Kidney (tissue), 22 donors: Measurements from ENCODE around the gene C4orf36. TPM values are rescaled to one million over a fixed set of nuclear protein-coding genes. Genes with fewer than 3 reads are reported as not detected.
A peak's percentile ranks its signal among the peaks of the same experiment; 100 is the strongest.

ENCODE experiments used
- DNase-seq, 5 donors: peaks; one replicate each; pipeline ENCODE4 v3.0.0-alpha.2; 2013 to 2020
- FAIRE-seq: peaks from 2 replicates; lab custom pipeline; 2012; peaks lifted over from hg19 to GRCh38; lab: Jason Lieb, UNC
- H3K27ac ChIP-seq, 2 donors: one replicate each; pipeline ENCODE4 v1.7.0; 2013; ENCODE audit warnings: low read depth in 2 of 2, low read length in 2 of 2, inconsistent platforms in 1 of 2
- H3K27me3 ChIP-seq: one replicate; pipeline ENCODE4 v1.7.1; 2013; ENCODE audit warnings: low read length, inconsistent platforms; ENCODE audit not compliant: control insufficient read depth, insufficient read depth
- H3K36me3 ChIP-seq, 3 donors: one replicate each; pipeline versions ENCODE4 v1.7.0 to v1.7.1; 2013; ENCODE audit warnings: low read length in 3 of 3, control low read depth in 1 of 3, inconsistent platforms in 1 of 3; ENCODE audit not compliant: insufficient read depth in 3 of 3, control insufficient read depth in 2 of 3
- H3K4me1 ChIP-seq, 3 donors: one replicate each; pipeline versions ENCODE4 v1.7.0 to v1.7.1; 2013; ENCODE audit warnings: low read length in 3 of 3, inconsistent platforms in 1 of 3, low read depth in 1 of 3; ENCODE audit not compliant: control insufficient read depth in 2 of 3, insufficient read depth in 2 of 3
- H3K4me3 ChIP-seq, 3 donors: one replicate each; pipeline versions ENCODE4 v1.7.0 to v1.8.1; 2013; ENCODE audit warnings: low read length in 3 of 3, control low read depth in 1 of 3, inconsistent platforms in 1 of 3
- H3K9ac ChIP-seq, 3 donors: one replicate each; pipeline versions ENCODE4 v1.7.0 to v1.7.1; 2013; ENCODE audit warnings: low read length in 3 of 3, control low read depth in 1 of 3, inconsistent platforms in 1 of 3
- H3K9me3 ChIP-seq, 3 donors: one replicate each; pipeline versions ENCODE4 v1.7.0 to v1.7.1; 2013; ENCODE audit warnings: low read length in 3 of 3, control low read depth in 1 of 3, inconsistent platforms in 1 of 3; ENCODE audit not compliant: control insufficient read depth in 2 of 3, insufficient read depth in 1 of 3
- CTCF ChIP-seq: IDR thresholded peaks from 3 replicates; pipeline ENCODE4 v1.5.1; 2012; ENCODE audit warnings: mild to moderate bottlenecking, moderate library complexity, borderline replicate concordance; ENCODE audit not compliant: insufficient read depth; ENCODE audit errors: extremely low read depth
- intact Hi-C: fragments of 100-400 bp; cut with DNase I; formaldehyde crosslinking; loops from one replicate; pipeline ENCODE4 v1.11.1; 2022
- long read RNA-seq, 10 donors: library from polyadenylated mRNA in 1 of 10; unstranded in 1 of 10; transcript quantifications; one replicate each; pipeline ENCODE4 v2.0.0 and lab custom pipeline, GENCODE V29; 2021 to 2026
- polyA plus RNA-seq: library from polyadenylated mRNA; stranded (reverse); fragments of 350-450 nt; fragmentation: Illumina TruSeq; extraction: RNeasy Lipid Tissue Mini Kit (QIAGEN cat#74804); gene quantifications from one replicate; pipeline ENCODE4 v1.2.3, GENCODE V29; 2014; ENCODE audit warnings: low read depth, low replicate concordance; ENCODE audit not compliant: insufficient read depth
- total RNA-seq: library from RNA; stranded (reverse); fragmentation: NEBNext Ultra II Directional; extraction: Animal tissue kit (Norgen Biotek cat#: 25700); gene quantifications from one replicate; pipeline ENCODE4 v1.2.1, GENCODE V29; 2021
- donor health status: control.
- donor health status: control.
- donor health status: control.
- donor health status: control.
- donor health status: control.
- donor health status: DM: yes; HTN: yes; CAD: no.
- donor health status: Normal renal cell carcinoma (clear cell type).

Gene C4orf36
- total RNA-seq (2.0 TPM), polyA plus RNA-seq (not detected)
- long read RNA-seq, donor 1, partial matches to known transcripts, result 0 of 1 reads
- long read RNA-seq, donor 1, other reads (novel, unspliced or antisense), result 0 of 1 reads
- long read RNA-seq, donor 2, partial matches to known transcripts, result 0 of 1 reads
- long read RNA-seq, donor 2, other reads (novel, unspliced or antisense), result 0 of 1 reads
- long read RNA-seq, donor 3, result 0 reads
- long read RNA-seq, donor 4, result 0 reads
- long read RNA-seq, donor 5, result 0 reads
- long read RNA-seq, donor 6, result 0 reads
- long read RNA-seq, donor 7, partial matches to known transcripts, result 0 of 2 reads
- long read RNA-seq, donor 7, other reads (novel, unspliced or antisense), result 2 of 2 reads
- long read RNA-seq, donor 8, result 0 reads
- long read RNA-seq, donor 9, result 0 reads
- long read RNA-seq, donor 10, result 0 reads

DNA sequence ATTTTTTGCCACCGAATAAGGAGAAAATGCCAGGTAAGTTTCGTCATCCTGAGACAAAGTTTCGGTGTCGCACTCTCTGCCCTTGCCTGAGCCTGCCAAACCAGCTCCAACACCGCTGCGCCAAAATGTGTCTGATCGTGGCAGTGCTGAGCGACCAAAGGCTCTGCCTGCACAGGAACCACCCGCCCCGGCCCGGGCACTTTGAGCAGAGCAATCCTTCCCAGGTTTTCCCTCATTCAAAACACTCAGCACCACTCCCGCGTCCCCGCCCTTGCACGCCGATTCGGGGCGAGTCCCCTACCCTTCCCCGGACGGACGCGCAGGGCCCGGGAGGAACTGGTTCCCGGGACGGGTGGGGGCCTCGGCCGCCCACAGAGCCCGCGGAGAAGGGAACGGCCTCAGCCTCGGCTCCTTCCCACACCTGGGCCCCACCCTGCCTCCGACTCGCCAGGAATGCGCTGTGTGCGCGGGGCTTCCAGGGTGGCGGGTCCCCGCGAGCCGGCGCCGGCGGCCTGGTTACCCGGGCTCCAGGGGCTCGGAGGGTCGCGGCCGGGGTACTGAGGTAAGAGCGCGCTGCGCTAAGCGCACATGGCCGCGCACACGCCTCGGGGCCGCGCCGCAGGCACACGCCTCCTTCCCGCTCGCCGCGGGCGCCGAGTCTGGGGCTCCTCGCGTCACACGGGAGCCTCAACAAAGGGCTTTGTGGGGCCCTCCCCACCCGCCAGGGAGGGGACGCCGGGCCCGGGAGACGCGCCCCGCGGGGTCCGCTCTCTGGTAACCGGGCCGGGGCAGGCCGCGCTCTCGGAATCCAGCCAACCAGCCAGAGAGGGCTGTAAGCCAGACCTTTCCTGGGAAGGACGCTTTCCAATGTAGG lies at the start of gene C4orf36:
C4orf36 (minus strand) TSS at position 661 of the 874 bp plus-strand sequence. CDS start 902 bp downstream, outside the sequence.
- TF ChIP-seq CTCF, result no peak
- DNase-seq, result peak; percentile 82 to 95 (median 88)
- Histone ChIP-seq H3K9ac (peak within 1 kb of the TSS; percentile 27 to 91 (median 85)), H3K27me3 (no peaks in the 10 kb centered on the region), H3K4me1 (peaks cover 0 to 2% (median 0%) of the 10 kb centered on the region in 3 donors), H3K4me3 (peak within 1 kb of the TSS; percentile 68 to 85 (median 75)), H3K9me3 (no peaks in the 10 kb centered on the region), H3K27ac (peak within 1 kb of the TSS; percentile 57 to 85), H3K36me3 (no peaks in the 10 kb centered on the region)
- FAIRE-seq, result no peak
- intact Hi-C loops, result loop anchor here (5.0 kb wide), 1 partner anchor 390 kb away; no protein-coding TSS in a partner anchor

DNA sequence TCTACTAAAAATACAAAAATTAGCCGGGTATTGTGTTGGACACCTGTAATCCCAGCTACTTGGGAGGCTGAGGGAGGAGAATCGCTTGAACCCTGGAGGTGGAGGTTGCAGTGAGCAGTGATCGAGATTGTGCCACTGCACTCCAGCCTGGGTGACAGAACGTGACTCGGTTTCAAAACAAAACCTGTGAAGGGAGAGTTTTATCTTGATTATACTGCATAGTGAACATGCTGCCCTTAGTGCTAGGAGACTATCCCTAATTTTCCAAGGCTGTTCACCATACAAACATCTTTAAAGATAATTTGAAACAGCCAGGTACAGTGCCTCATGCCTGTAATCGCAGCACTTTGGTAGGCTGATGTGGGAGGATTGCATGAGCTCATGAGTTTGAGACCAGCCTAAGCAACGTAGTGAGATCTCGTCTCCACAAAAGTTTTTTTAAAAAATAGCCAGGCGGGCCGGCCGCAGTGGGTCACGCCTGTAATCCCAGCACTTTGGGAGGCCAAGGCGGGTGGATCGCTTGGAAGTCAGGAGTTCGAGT lies 48.8 kb upstream of the C4orf36 start:
- peaks cover 0 to 37% (median 21%) of the 10 kb centered on the region in 3 donors for H3K4me1 ChIP-seq
- intact Hi-C loops, result no loop called here
- no peaks in the 10 kb centered on the region for H3K27me3 ChIP-seq
- TF ChIP-seq CTCF, result no peak
- no peak for FAIRE-seq
- no peaks in the 10 kb centered on the region for H3K36me3 ChIP-seq
- H3K4me3 ChIP-seq, result no peak overlapping the region
- no peak overlapping the region for H3K27ac ChIP-seq
- no peaks in the 10 kb centered on the region for H3K9me3 ChIP-seq
- no peak overlapping the region for H3K9ac ChIP-seq
- no peak for DNase-seq

GRCh38 chr4:86939729-86940575 lies 47.7 kb upstream of the C4orf36 start:
- Histone ChIP-seq H3K27ac (peak overlapping the region; percentile 58 to 59), H3K9ac (peak overlapping the region in 1 of 3 donors; percentile 30), H3K4me3 (peak overlapping the region in 2 of 3 donors; percentile 12 to 17), H3K36me3 (no peaks in the 10 kb centered on the region), H3K27me3 (no peaks in the 10 kb centered on the region), H3K9me3 (no peaks in the 10 kb centered on the region), H3K4me1 (peaks cover 0 to 29% (median 21%) of the 10 kb centered on the region in 3 donors)
- no peak for TF ChIP-seq CTCF
- peak in 2 of 5 donors; percentile 59 to 61 for DNase-seq
- no peak for FAIRE-seq
- intact Hi-C loops, result no loop called here
